Smooth muscle cell (in vitro differentiated cells): ENCODE data around the gene VPREB3. TPM values are rescaled to one million over a fixed set of nuclear protein-coding genes. Genes with fewer than 3 reads are reported as not detected.

Experiments used
- DNase-seq: peaks from one replicate; lab custom pipeline; 2025; ENCODE audit not compliant: unreplicated experiment; lab: John Stamatoyannopoulos, UW
- H2AFZ ChIP-seq: fragments of 200-600 bp; sonication (generic); 2 replicates; pipeline ENCODE4 v1.6.0; 2016; ENCODE audit warnings: antibody characterized with exemption, low read depth, mild to moderate bottlenecking
- H3F3A ChIP-seq: fragments of 200-600 bp; sonication (generic); 2 replicates; pipeline ENCODE4 v1.6.0; 2017; ENCODE audit warnings: antibody characterized with exemption, low read depth
- H3K27ac ChIP-seq: fragments of 200-600 bp; sonication (generic); 2 replicates; pipeline ENCODE4 v1.5.1; 2016; ENCODE audit warnings: low read depth, mild to moderate bottlenecking
- H3K27me3 ChIP-seq: fragments of 200-600 bp; sonication (generic); 2 replicates; pipeline ENCODE4 v1.6.1; 2016; ENCODE audit warnings: low read depth, mild to moderate bottlenecking
- H3K36me3 ChIP-seq: fragments of 200-600 bp; sonication (generic); 2 replicates; pipeline ENCODE4 v1.5.1; 2016; ENCODE audit warnings: low read depth
- H3K4me1 ChIP-seq: fragments of 200-600 bp; sonication (generic); 2 replicates; pipeline ENCODE4 v1.5.1; 2016; ENCODE audit warnings: low read depth
- H3K4me2 ChIP-seq: fragments of 200-600 bp; sonication (generic); 2 replicates; pipeline ENCODE4 v1.6.0; 2016; ENCODE audit warnings: mild to moderate bottlenecking
- H3K4me3 ChIP-seq: fragments of 200-600 bp; sonication (generic); 2 replicates; pipeline ENCODE4 v1.5.1; 2016; ENCODE audit warnings: mild to moderate bottlenecking
- H3K79me2 ChIP-seq: fragments of 200-600 bp; sonication (generic); 2 replicates; pipeline ENCODE4 v1.6.0; 2016; ENCODE audit warnings: low read depth, mild to moderate bottlenecking
- H3K9ac ChIP-seq: fragments of 200-600 bp; sonication (generic); 2 replicates; pipeline ENCODE4 v1.6.0; 2016; ENCODE audit warnings: low read depth
- H3K9me3 ChIP-seq: fragments of 200-600 bp; sonication (generic); replicated peaks from 2 replicates; pipeline ENCODE4 v1.5.1; 2016; ENCODE audit warnings: low read depth
- H4K20me1 ChIP-seq: fragments of 200-600 bp; sonication (generic); 2 replicates; pipeline ENCODE4 v1.6.0; 2016; ENCODE audit warnings: low read depth
- WGBS: methylation state at CpG from one replicate; pipeline ENCODE4 v1.1.7; 2016; ENCODE audit warnings: low lambda C conversion rate; 5-methylcytosine and 5-hydroxymethylcytosine counted together
- polyA plus RNA-seq: library from polyadenylated mRNA; unstranded; fragments of >200 nt; fragmentation: Nextera tagmentation; extraction: Ambion mirVana; gene quantifications from 2 replicates; pipeline ENCODE4 v1.2.1, GENCODE V29; 2016
- total RNA-seq: library from RNA; depleted of rRNA; stranded (reverse); fragments of >200 nt; gene quantifications from 2 replicates; pipeline ENCODE4 v1.2.3, GENCODE V29; 2014
- TF ChIP-seq, protein P1 (sequence below): fragments of 200-600 bp; sonication (generic); IDR thresholded peaks from 2 replicates; pipeline ENCODE4 v1.5.1; 2017; ENCODE audit warnings: borderline replicate concordance, mild to moderate bottlenecking, antibody characterized with exemption; ENCODE audit not compliant: insufficient read depth, poor library complexity, severe bottlenecking

The VPREB3 gene
- total and polyA plus RNA-seq, 2 experiments from 2014 or later: not detected

DNA sequence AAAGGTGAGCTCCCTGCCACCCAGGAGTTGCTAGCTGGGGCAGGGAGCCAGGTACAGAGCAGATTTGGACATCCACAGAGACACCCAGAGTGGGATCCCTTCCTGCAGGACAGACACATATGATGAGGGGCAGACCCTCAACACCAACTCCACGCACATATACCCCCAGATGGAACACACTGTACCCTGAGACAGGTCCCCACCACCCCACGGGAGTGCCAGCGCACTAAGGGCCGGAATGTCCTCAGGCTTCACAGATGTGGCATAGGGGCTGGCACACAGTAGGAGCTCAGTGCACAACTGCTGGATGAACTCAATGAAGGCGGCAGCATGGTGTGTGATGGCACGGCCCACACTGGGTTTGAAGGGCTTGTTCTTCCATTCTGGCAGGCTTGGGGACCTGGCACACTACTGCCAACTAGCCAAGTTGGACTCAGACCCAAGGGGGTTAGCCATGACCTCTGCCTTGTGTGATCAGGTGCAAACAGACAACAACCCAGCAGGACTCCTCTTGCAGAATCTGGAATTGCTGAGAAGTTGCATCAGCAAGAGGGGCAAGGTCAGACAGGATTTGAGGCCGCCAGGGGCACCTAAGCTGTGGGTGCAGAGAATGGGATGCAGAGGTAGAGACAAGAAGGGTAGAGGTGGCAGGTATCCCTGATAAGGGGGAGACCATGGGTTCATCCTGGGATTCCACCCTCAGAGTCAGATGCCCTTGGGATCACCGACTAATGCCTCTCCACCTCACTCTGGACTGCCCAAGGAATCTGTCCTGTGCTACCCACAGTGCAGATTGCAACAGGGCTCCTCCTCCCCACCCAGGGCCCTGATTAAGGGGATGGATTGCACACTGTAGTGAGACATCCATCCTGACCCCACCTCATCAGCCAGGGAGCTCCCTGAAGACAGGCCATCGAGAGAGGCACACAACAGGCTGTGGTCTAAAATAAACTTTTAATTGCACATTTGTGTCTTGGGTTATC, 11.0 kb upstream of the VPREB3 start:
- TF ChIP-seq, protein P1, sequence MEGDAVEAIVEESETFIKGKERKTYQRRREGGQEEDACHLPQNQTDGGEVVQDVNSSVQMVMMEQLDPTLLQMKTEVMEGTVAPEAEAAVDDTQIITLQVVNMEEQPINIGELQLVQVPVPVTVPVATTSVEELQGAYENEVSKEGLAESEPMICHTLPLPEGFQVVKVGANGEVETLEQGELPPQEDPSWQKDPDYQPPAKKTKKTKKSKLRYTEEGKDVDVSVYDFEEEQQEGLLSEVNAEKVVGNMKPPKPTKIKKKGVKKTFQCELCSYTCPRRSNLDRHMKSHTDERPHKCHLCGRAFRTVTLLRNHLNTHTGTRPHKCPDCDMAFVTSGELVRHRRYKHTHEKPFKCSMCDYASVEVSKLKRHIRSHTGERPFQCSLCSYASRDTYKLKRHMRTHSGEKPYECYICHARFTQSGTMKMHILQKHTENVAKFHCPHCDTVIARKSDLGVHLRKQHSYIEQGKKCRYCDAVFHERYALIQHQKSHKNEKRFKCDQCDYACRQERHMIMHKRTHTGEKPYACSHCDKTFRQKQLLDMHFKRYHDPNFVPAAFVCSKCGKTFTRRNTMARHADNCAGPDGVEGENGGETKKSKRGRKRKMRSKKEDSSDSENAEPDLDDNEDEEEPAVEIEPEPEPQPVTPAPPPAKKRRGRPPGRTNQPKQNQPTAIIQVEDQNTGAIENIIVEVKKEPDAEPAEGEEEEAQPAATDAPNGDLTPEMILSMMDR: no peak

DNA sequence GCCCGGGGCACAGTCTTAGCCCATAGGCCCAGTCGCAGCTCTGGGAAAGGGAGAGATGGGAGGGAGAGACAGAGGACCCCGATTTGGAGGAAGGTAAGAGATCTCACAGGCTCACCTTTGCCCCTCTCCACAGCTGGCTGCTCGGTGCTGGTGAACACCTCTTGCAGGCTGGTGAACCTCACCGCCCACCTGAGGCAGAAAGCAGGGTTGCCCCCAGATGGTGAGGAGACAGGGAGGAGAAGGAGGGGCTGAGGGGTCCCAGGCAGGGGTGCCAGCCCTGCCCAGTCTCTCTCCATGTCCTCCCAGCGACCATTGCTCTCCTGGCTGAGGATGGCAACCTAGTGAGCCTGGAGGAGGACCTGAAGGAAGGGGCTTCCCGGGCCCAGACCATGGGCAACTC, 9.7 kb upstream of the VPREB3 start:
- Histone ChIP-seq H3K4me1 (peaks cover 16% of the 10 kb centered on the region), H3K36me3 (no peaks in the 10 kb centered on the region), H3K9me3 (no peaks in the 10 kb centered on the region), H3K4me2 (peak overlapping the region; percentile 73), H3K4me3 (no peak overlapping the region), H3K79me2 (no peaks in the 10 kb centered on the region), H3K9ac (no peak overlapping the region), H3K27me3 (no peaks in the 10 kb centered on the region), H2AFZ (no peak overlapping the region), H3F3A (no peaks in the 10 kb centered on the region), H3K27ac (no peak overlapping the region), H4K20me1 (peaks cover 19% of the 10 kb centered on the region)
- WGBS: 84% methylated on average over 7 of the region's 7 CpGs
- no peak for DNase-seq
- TF ChIP-seq, protein P1: no peak

More for the DNA sequence above, 11.0 kb upstream of the VPREB3 start:
- H3K27me3 ChIP-seq: no peaks in the 10 kb centered on the region
- H3K9ac ChIP-seq: no peak overlapping the region
- no peaks in the 10 kb centered on the region for H3K36me3 ChIP-seq
- H3K9me3 ChIP-seq: no peaks in the 10 kb centered on the region
- no peak for DNase-seq
- WGBS: 97% methylated on average over 9 of the region's 9 CpGs
- H3K4me3 ChIP-seq: no peak overlapping the region
- no peak overlapping the region for H3K4me2 ChIP-seq
- H3K79me2 ChIP-seq: no peaks in the 10 kb centered on the region
- H4K20me1 ChIP-seq: peaks cover 19% of the 10 kb centered on the region
- H2AFZ ChIP-seq: no peak overlapping the region
- peaks cover 16% of the 10 kb centered on the region for H3K4me1 ChIP-seq
- no peaks in the 10 kb centered on the region for H3F3A ChIP-seq
- H3K27ac ChIP-seq: no peak overlapping the region

DNA sequence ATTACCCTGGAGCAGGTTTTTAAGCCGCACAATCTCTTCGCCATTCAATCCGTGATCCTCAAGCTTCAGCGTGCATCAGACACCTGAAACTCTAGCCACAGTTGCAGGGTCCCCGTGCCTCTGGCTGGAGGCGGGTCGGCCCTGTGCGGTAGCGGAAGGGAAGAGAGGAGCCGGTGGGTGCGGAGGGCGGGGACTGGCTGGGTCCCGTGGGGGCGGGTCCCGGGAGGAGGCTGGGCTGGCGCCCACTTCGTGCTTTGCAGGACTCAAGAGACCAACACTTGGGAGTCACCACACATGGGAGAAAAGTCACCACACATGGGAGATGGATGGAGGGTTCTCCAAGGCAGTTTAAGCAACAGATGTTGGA, 9.3 kb upstream of the VPREB3 start:
- H3K27me3 ChIP-seq: no peaks in the 10 kb centered on the region
- TF ChIP-seq, protein P1: no peak
- H3K79me2 ChIP-seq: no peaks in the 10 kb centered on the region
- no peak overlapping the region for H3K9ac ChIP-seq
- H4K20me1 ChIP-seq: peaks cover 19% of the 10 kb centered on the region
- 40% methylated on average over 15 of the region's 17 CpGs for WGBS
- no peak for DNase-seq
- H3K27ac ChIP-seq: no peak overlapping the region
- H3K4me1 ChIP-seq: peaks cover 16% of the 10 kb centered on the region
- H2AFZ ChIP-seq: no peak overlapping the region
- H3K4me2 ChIP-seq: peak overlapping the region; percentile 73
- H3K4me3 ChIP-seq: no peak overlapping the region
- H3K36me3 ChIP-seq: no peaks in the 10 kb centered on the region
- H3K9me3 ChIP-seq: no peaks in the 10 kb centered on the region
- no peaks in the 10 kb centered on the region for H3F3A ChIP-seq
